Activated T-cell treated with anti-CD3 and anti-CD28 coated beads, Interleukin-2, amount 50 U/mL, for 72 hours (primary cell): ENCODE measurements around the gene NCCRP1. TPM values are rescaled to one million over a fixed set of nuclear protein-coding genes. Genes with fewer than 3 reads are reported as not detected.

Experiments
- ATAC-seq, 2 donors: fragments of 150-1000 bp; cut with Tn5 transposase; replicated peaks in 1 of 2; 2 replicates each; pipeline ENCODE4 v1.10.0; 2021; ENCODE audit warnings: moderate library complexity in 2 of 2, mild to moderate bottlenecking in 1 of 2
- DNase-seq, 2 donors: peaks; one replicate each; pipeline ENCODE4 v3.0.0; 2021 to 2022; ENCODE audit warnings: mixed read lengths in 1 of 2
- H3K27ac Mint-ChIP-seq: one replicate; pipeline ENCODE4 v1.8.0; 2022; ENCODE audit warnings: mild to moderate bottlenecking, moderate library complexity, mixed read lengths
- H3K27me3 Mint-ChIP-seq: one replicate; pipeline ENCODE4 v1.8.0; 2022; ENCODE audit warnings: low read depth, mixed read lengths
- H3K36me3 Mint-ChIP-seq, 2 donors: one replicate each; pipeline ENCODE4 v1.8.0; 2022; ENCODE audit warnings: mixed read lengths in 2 of 2, mild to moderate bottlenecking in 1 of 2; ENCODE audit not compliant: insufficient read depth in 2 of 2
- H3K4me1 Mint-ChIP-seq: one replicate; pipeline ENCODE4 v1.8.0; 2022; ENCODE audit warnings: low read depth, mixed read lengths
- H3K4me3 Mint-ChIP-seq, 2 donors: one replicate each; pipeline ENCODE4 v1.8.0; 2022; ENCODE audit warnings: mild to moderate bottlenecking in 2 of 2, mixed read lengths in 2 of 2, moderate library complexity in 2 of 2
- H3K9me3 Mint-ChIP-seq, 2 donors: one replicate each; pipeline ENCODE4 v1.8.0; 2022; ENCODE audit warnings: mixed read lengths in 2 of 2
- total RNA-seq, 2 donors: library from RNA; stranded (reverse); gene quantifications; one replicate each; pipeline ENCODE4 v1.2.3, GENCODE V29; 2022

NCCRP1 gene
- total RNA-seq, 2 donors from 2014 or later: not detected

GRCh38 chr19:39179754-39180153 is 17.0 kb upstream of the NCCRP1 start:
- no peak overlapping the region for H3K4me3 Mint-ChIP-seq
- H3K36me3 Mint-ChIP-seq: no peaks in the 10 kb centered on the region
- no peak for DNase-seq
- no peaks in the 10 kb centered on the region for H3K9me3 Mint-ChIP-seq
- H3K27ac Mint-ChIP-seq: no peak overlapping the region
- no peaks in the 10 kb centered on the region for H3K27me3 Mint-ChIP-seq
- H3K4me1 Mint-ChIP-seq: no peaks in the 10 kb centered on the region
- ATAC-seq: no peak

DNA sequence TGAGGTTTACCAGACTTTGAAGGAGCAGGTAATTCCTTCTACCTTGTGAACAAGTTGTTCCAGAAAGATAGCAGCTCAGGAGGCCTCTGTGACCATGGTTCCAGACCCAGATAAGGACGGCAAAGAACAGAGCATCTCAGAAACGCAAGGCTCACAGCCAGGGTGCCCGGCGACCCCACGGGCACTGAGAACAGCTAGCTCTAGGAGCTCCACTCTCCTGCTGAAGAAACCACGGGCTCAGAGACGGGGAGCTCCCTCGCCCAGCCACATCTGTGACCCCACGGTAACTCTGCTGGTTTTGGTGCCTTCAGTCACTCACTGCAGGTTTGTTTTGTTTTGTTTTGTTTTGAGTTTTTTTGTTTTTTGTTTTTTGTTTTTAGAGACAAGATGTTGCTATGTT is 16.0 kb upstream of the NCCRP1 start:
- H3K27ac Mint-ChIP-seq: no peak overlapping the region
- no peaks in the 10 kb centered on the region for H3K4me1 Mint-ChIP-seq
- H3K27me3 Mint-ChIP-seq: no peaks in the 10 kb centered on the region
- no peaks in the 10 kb centered on the region for H3K9me3 Mint-ChIP-seq
- H3K4me3 Mint-ChIP-seq: no peak overlapping the region
- H3K36me3 Mint-ChIP-seq: no peaks in the 10 kb centered on the region
- no peak for ATAC-seq
- no peak for DNase-seq

GRCh38 chr19:39181500-39182173 is 15.1 kb upstream of the NCCRP1 start:
- no peaks in the 10 kb centered on the region for H3K36me3 Mint-ChIP-seq
- H3K4me1 Mint-ChIP-seq: no peaks in the 10 kb centered on the region
- H3K27ac Mint-ChIP-seq: no peak overlapping the region
- no peaks in the 10 kb centered on the region for H3K9me3 Mint-ChIP-seq
- no peaks in the 10 kb centered on the region for H3K27me3 Mint-ChIP-seq
- no peak for DNase-seq
- ATAC-seq: no peak
- H3K4me3 Mint-ChIP-seq: no peak overlapping the region

DNA sequence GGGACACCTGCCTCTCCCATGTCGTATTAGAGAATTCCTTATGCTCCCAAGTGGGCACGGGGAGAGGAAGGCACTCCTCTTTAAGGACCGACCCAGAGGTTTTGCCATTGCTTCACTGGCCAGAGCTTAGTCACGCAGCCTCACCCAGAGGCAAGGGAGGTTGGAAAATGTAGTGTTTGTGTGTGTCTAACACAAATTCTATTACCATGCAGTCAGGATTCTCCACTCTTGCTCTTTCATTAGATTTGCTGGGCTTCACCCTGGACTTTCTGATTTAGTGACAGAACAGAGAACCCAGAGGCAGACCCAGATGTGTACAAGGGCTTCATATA is 14.6 kb upstream of the NCCRP1 start:
- Mint-ChIP-seq H3K4me3 (no peak overlapping the region), H3K4me1 (no peaks in the 10 kb centered on the region), H3K27ac (no peak overlapping the region), H3K36me3 (no peaks in the 10 kb centered on the region), H3K9me3 (no peaks in the 10 kb centered on the region), H3K27me3 (no peaks in the 10 kb centered on the region)
- ATAC-seq (no peak), DNase-seq (no peak)

- Mint-ChIP-seq H3K9me3 (no peaks in the 10 kb centered on the region), H3K27me3 (no peaks in the 10 kb centered on the region), H3K36me3 (no peaks in the 10 kb centered on the region), H3K4me3 (no peak overlapping the region), H3K4me1 (no peaks in the 10 kb centered on the region), H3K27ac (no peak overlapping the region)
- DNase-seq (no peak), ATAC-seq (no peak)
Observed at GRCh38 chr19:39183104-39183503, 13.7 kb upstream of the NCCRP1 start.

DNA sequence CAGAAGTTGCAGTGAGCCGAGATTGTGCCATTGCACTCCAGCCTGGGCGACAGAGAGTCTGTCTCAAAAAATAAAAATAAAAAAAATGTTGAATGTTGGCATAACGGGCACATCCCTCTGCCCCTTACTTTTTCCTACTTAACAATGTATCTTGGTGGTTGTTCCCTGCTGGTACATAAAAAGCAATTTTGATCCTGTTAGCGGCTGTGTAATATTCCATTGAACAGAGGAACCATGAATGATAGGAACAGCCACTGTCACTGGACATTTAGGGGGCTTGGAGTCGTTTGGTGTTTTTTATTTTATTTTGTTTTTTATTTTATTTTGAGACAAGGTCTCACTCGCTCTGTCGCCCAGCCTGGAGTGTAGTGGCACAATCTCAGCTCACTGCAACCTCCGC is 10.4 kb upstream of the NCCRP1 start:
- DNase-seq (no peak), ATAC-seq (no peak)
- H3K36me3 Mint-ChIP-seq: no peaks in the 10 kb centered on the region
- H3K4me1 Mint-ChIP-seq: no peaks in the 10 kb centered on the region
- no peak overlapping the region for H3K27ac Mint-ChIP-seq
- H3K9me3 Mint-ChIP-seq: no peaks in the 10 kb centered on the region
- peaks cover 6% of the 10 kb centered on the region for H3K27me3 Mint-ChIP-seq
- H3K4me3 Mint-ChIP-seq: no peak overlapping the region

GRCh38 chr19:39187552-39187943 is 9.2 kb upstream of the NCCRP1 start:
- Mint-ChIP-seq H3K27ac (no peak overlapping the region), H3K27me3 (peaks cover 6% of the 10 kb centered on the region)
- ATAC-seq: peak in 1 of 2 donors; percentile 19

GRCh38 chr19:39188960-39189359 is 7.8 kb upstream of the NCCRP1 start:
- Mint-ChIP-seq H3K36me3 (no peaks in the 10 kb centered on the region), H3K27me3 (peaks cover 12% of the 10 kb centered on the region), H3K4me3 (no peak overlapping the region), H3K27ac (no peak overlapping the region), H3K4me1 (no peaks in the 10 kb centered on the region), H3K9me3 (no peaks in the 10 kb centered on the region)
- no peak for ATAC-seq
- no peak for DNase-seq

More at GRCh38 chr19:39187552-39187943, 9.2 kb upstream of the NCCRP1 start:
- Mint-ChIP-seq H3K9me3 (no peaks in the 10 kb centered on the region), H3K36me3 (no peaks in the 10 kb centered on the region), H3K4me3 (no peak overlapping the region), H3K4me1 (no peaks in the 10 kb centered on the region)
- no peak for DNase-seq

DNA sequence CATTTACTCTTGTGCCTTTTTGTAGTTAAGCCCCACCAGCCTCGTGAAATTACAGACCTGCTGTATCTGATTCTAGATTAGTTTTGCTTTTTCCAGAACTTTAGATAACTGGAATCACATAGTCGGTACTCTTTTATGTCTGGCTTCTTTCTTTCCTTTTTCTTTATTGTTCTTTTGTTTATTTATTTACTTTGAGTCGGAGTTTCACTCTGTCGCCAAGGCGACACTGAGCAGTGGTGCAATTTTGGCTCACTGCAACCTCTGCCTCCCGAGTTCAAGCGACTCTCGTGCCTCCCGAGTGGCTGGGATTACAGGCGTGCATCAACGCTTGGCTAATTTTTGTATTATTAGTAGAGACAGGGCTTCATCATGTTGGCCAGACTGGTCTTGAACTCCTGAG is 6.0 kb upstream of the NCCRP1 start:
- Mint-ChIP-seq H3K9me3 (no peaks in the 10 kb centered on the region), H3K4me1 (peaks cover 9% of the 10 kb centered on the region), H3K27me3 (peaks cover 26% of the 10 kb centered on the region), H3K27ac (no peak overlapping the region), H3K4me3 (no peak overlapping the region), H3K36me3 (no peaks in the 10 kb centered on the region)
- ATAC-seq (no peak), DNase-seq (no peak)

DNA sequence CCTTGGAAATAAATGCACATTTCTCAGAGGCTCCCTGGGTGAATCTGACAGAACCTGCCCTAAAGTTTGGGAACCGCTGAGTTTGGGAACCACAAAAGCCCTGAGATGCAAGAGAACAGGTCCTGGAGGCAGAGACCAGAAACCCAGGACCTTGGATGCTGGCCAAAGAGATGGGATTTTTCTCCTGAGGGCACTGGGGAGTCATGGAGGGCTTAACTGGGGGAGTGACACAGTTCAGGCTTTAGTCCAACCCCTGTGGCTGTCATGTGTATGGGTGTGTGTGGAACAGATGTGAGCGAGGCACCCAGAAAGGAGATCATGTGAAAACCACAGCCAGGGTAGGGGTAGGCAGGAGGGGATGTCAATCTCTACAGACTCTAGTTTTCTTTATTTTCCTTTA is 3.9 kb upstream of the NCCRP1 start:
- Mint-ChIP-seq H3K9me3 (no peaks in the 10 kb centered on the region), H3K27me3 (peaks cover 45% of the 10 kb centered on the region), H3K36me3 (peaks cover 0 to 2% of the 10 kb centered on the region in 2 donors), H3K27ac (no peak overlapping the region), H3K4me3 (no peak overlapping the region), H3K4me1 (peaks cover 25% of the 10 kb centered on the region)
- DNase-seq: no peak
- ATAC-seq: no peak

- Mint-ChIP-seq H3K27ac (no peak overlapping the region), H3K27me3 (peaks cover 53% of the 10 kb centered on the region), H3K4me3 (no peak overlapping the region), H3K36me3 (peaks cover 0 to 2% of the 10 kb centered on the region in 2 donors), H3K9me3 (no peaks in the 10 kb centered on the region), H3K4me1 (peaks cover 25% of the 10 kb centered on the region)
- ATAC-seq (no peak), DNase-seq (no peak)
Observed at GRCh38 chr19:39193803-39194202, 3.0 kb upstream of the NCCRP1 start.

DNA sequence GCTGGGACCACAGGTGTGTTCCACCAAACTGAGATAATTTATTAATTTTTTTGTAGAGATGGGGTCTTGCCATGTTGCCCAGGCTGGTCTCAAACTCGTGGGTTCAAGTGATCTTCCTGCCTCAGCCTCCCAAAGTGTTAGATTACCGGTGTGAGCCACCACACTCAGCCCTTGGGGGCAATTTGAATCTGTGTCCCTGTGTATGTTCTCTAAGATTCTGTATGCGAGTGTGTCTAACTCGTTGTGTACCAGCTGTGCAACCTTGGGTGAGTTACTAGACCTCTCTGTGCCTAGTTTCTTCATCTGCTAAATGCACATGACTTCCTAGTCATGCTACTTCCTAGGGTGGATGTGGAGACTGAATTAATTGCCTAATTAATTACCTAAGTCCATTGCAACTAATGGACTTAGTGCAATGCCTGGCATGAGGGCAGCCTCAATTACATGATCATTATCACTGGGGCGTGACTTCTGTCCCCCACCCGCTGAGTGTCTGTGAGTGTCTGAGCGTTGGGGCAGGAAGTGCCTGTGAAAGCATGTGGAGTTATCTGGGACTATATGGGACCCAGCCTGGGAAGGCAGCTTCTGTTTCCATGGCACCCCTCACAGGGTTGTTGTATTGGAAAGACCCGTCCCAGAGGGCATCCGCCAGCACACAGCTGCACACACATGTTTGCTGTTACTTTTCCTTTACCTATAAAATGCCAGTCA is 1.8 kb upstream of the NCCRP1 start:
- H3K27me3 Mint-ChIP-seq: peaks cover 59% of the 10 kb centered on the region

GRCh38 chr19:39195755-39196154 is 1.0 kb upstream of the NCCRP1 start:
- DNase-seq: no peak
- Mint-ChIP-seq H3K36me3 (peaks cover 0 to 2% of the 10 kb centered on the region in 2 donors), H3K9me3 (no peaks in the 10 kb centered on the region), H3K4me3 (no peak overlapping the region), H3K27ac (no peak overlapping the region), H3K4me1 (peaks cover 25% of the 10 kb centered on the region), H3K27me3 (peaks cover 67% of the 10 kb centered on the region)
- no peak for ATAC-seq

More for the DNA sequence above, 1.8 kb upstream of the NCCRP1 start:
- H3K4me1 Mint-ChIP-seq: peaks cover 25% of the 10 kb centered on the region
- no peak for ATAC-seq
- DNase-seq: no peak
- H3K4me3 Mint-ChIP-seq: no peak overlapping the region
- no peak overlapping the region for H3K27ac Mint-ChIP-seq
- H3K9me3 Mint-ChIP-seq: no peaks in the 10 kb centered on the region
- H3K36me3 Mint-ChIP-seq: peaks cover 0 to 2% of the 10 kb centered on the region in 2 donors

DNA sequence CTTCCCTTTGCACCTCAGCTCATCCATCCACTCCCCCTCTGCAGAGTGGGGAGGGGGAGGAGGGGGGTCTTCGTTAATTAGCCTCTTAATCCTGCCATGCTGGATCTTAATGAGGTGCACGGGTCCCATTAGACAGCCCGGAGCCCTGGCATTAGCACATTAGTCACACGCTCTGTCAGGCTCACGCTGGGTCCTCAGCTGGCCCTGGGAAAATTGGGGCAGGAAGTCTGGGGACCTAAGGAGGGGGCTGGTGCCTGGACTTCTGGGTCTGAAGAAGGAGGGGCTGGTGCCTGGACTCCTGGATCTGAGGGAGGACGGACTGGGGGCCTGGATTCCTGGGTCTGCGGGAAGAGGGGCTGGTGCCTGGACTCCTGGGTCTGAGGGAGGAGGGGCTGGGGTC is 444 bp upstream of the NCCRP1 start:
- H3K9me3 Mint-ChIP-seq: no peaks in the 10 kb centered on the region
- no peak for DNase-seq
- peaks cover 25% of the 10 kb centered on the region for H3K4me1 Mint-ChIP-seq
- peaks cover 0 to 2% of the 10 kb centered on the region in 2 donors for H3K36me3 Mint-ChIP-seq
- H3K27me3 Mint-ChIP-seq: peaks cover 73% of the 10 kb centered on the region
- ATAC-seq: no peak
- H3K4me3 Mint-ChIP-seq: peak overlapping the region in 1 of 2 donors; percentile 39
- H3K27ac Mint-ChIP-seq: no peak overlapping the region
